Small intestine (tissue), 7 donors: ENCODE measurements around the gene KRTAP10-4. TPM values are rescaled to one million over a fixed set of nuclear protein-coding genes. Genes with fewer than 3 reads are reported as not detected.
"Not testable (repeated sequence)": the region's sequence is repeated elsewhere in the genome, so short reads cannot be mapped to it uniquely, and the experiment has no call there.

Source experiments
- DNase-seq, 2 donors: peaks; one replicate each; pipeline versions ENCODE4 v3.0.0 to v3.0.0-alpha.2; 2013
- FAIRE-seq: peaks from 2 replicates; lab custom pipeline; 2012; peaks lifted over from hg19 to GRCh38; lab: Jason Lieb, UNC
- H3K27ac ChIP-seq, 3 donors: one replicate each; pipeline ENCODE4 v1.5.1; 2013; ENCODE audit warnings: low read length in 2 of 3, mild to moderate bottlenecking in 2 of 3, control low read depth in 1 of 3, inconsistent platforms in 1 of 3, low read depth in 1 of 3, moderate library complexity in 1 of 3
- H3K27me3 ChIP-seq, 3 donors: one replicate each; pipeline ENCODE4 v1.6.1; 2013; ENCODE audit warnings: low read length in 3 of 3, inconsistent platforms in 1 of 3; ENCODE audit not compliant: control insufficient read depth in 3 of 3, insufficient read depth in 3 of 3
- H3K36me3 ChIP-seq, 3 donors: one replicate each; pipeline ENCODE4 v1.6.1; 2013; ENCODE audit warnings: low read length in 3 of 3, inconsistent platforms in 1 of 3, low read depth in 1 of 3, mild to moderate bottlenecking in 1 of 3, moderate library complexity in 1 of 3; ENCODE audit not compliant: control insufficient read depth in 3 of 3, insufficient read depth in 2 of 3
- H3K4me1 ChIP-seq, 3 donors: one replicate each; pipeline ENCODE4 v1.6.1; 2013; ENCODE audit warnings: low read length in 2 of 3, inconsistent platforms in 1 of 3, low read depth in 1 of 3, mild to moderate bottlenecking in 1 of 3, moderate library complexity in 1 of 3; ENCODE audit not compliant: control insufficient read depth in 3 of 3, insufficient read depth in 2 of 3
- H3K4me3 ChIP-seq, 3 donors: one replicate each; pipeline ENCODE4 v1.5.1; 2013; ENCODE audit warnings: low read length in 3 of 3, control low read depth in 1 of 3, inconsistent platforms in 1 of 3, low read depth in 1 of 3, mild to moderate bottlenecking in 1 of 3, moderate library complexity in 1 of 3
- H3K9me3 ChIP-seq, 2 donors: one replicate each; pipeline ENCODE4 v1.6.1; 2013; ENCODE audit warnings: low read depth in 1 of 2, low read length in 1 of 2; ENCODE audit not compliant: control insufficient read depth in 2 of 2, insufficient read depth in 1 of 2
- WGBS, 3 donors: extraction: QIAGEN DNeasy Blood & Tissue Kit; methylation state at CpG; one replicate each; pipeline ENCODE4 v1.1.7; 2013; 5-methylcytosine and 5-hydroxymethylcytosine counted together
- polyA plus RNA-seq, 4 donors: library from polyadenylated mRNA; stranded (reverse) in 3 of 4; unstranded in 1 of 4; fragments of 200-250 nt in 3 of 4; fragments of 120-200 nt in 1 of 4; gene quantifications; one replicate each; pipeline versions ENCODE4 v1.2.1 to v1.2.3, GENCODE V29; 2013
- donor health status: healthy with polysubstance abuse.
- donor health status: control.
- donor health status: control.
- donor health status: Bipolar disorder and iron deficiency.
- donor health status: healthy.

KRTAP10-4 gene
- polyA plus RNA-seq, 4 donors = not detected

- Histone ChIP-seq H3K27ac (no peak overlapping the region), H3K4me1 (no peaks in the 10 kb centered on the region), H3K4me3 (no peak overlapping the region), H3K27me3 (peaks cover 0 to 2% (median 0%) of the 10 kb centered on the region in 3 donors), H3K9me3 (peaks cover 0 to 3% of the 10 kb centered on the region in 2 donors), H3K36me3 (no peaks in the 10 kb centered on the region)
- FAIRE-seq = no peak
- WGBS, 3 donors = 50 to 62% (median 55%) methylated on average over 9 to 10 of the region's 10 CpGs
- DNase-seq = no peak
These were observed 22.7 kb upstream of the KRTAP10-4 start for GRCh38 chr21:44550807-44551206.

GRCh38 chr21:44551340-44551961 lies 22.1 kb upstream of the KRTAP10-4 start, which contains the start of gene KRTAP10-2:
Gene KRTAP10-2, minus strand, starts transcription at chr21:44551505. Its CDS starts 47 bp downstream, at chr21:44551458.
- Histone ChIP-seq H3K27me3 (peaks cover 0 to 2% (median 0%) of the 10 kb centered on the region in 3 donors), H3K9me3 (peaks cover 0 to 3% of the 10 kb centered on the region in 2 donors), H3K4me1 (no peaks in the 10 kb centered on the region), H3K36me3 (no peaks in the 10 kb centered on the region), H3K4me3 (no peak within 1 kb of the TSS), H3K27ac (no peak within 1 kb of the TSS)
- WGBS, 3 donors = 44 to 62% (median 48%) methylated on average over 17 of the region's 17 CpGs
- FAIRE-seq (no peak), DNase-seq (no peak)

- Histone ChIP-seq H3K27ac (no peak overlapping the region), H3K27me3 (peaks cover 0 to 2% (median 1%) of the 10 kb centered on the region in 3 donors), H3K9me3 (peaks cover 0 to 3% of the 10 kb centered on the region in 2 donors), H3K4me1 (no peaks in the 10 kb centered on the region), H3K36me3 (no peaks in the 10 kb centered on the region), H3K4me3 (no peak overlapping the region)
- FAIRE-seq = no peak
- 90 to 97% (median 95%) methylated on average over 6 of the region's 6 CpGs for WGBS, 3 donors
- no peak for DNase-seq
These were observed 21.4 kb upstream of the KRTAP10-4 start for GRCh38 chr21:44552136-44552535.

GRCh38 chr21:44552681-44553080 lies 20.8 kb upstream of the KRTAP10-4 start:
- DNase-seq = no peak
- no peaks in the 10 kb centered on the region for H3K36me3 ChIP-seq
- WGBS, 3 donors = 71 to 74% (median 74%) methylated on average over 13 of the region's 13 CpGs
- H3K27ac ChIP-seq = no peak overlapping the region
- FAIRE-seq = no peak
- peaks cover 0 to under 1% of the 10 kb centered on the region in 2 donors for H3K9me3 ChIP-seq
- H3K4me3 ChIP-seq = no peak overlapping the region
- no peaks in the 10 kb centered on the region for H3K4me1 ChIP-seq
- H3K27me3 ChIP-seq = peaks cover 0 to 5% (median 2%) of the 10 kb centered on the region in 3 donors

- peaks cover 0 to 3% (median 2%) of the 10 kb centered on the region in 3 donors for H3K27me3 ChIP-seq
- no peak overlapping the region for H3K4me3 ChIP-seq
- WGBS, 3 donors = 77 to 85% (median 82%) methylated on average over 13 of the region's 13 CpGs
- H3K27ac ChIP-seq = no peak overlapping the region
- H3K4me1 ChIP-seq = no peaks in the 10 kb centered on the region
- DNase-seq (no peak), FAIRE-seq (no peak)
- H3K36me3 ChIP-seq = no peaks in the 10 kb centered on the region
- H3K9me3 ChIP-seq = no peaks in the 10 kb centered on the region
These were observed 18.2 kb upstream of the KRTAP10-4 start for GRCh38 chr21:44555200-44555875.

GRCh38 chr21:44556879-44557278 lies 16.6 kb upstream of the KRTAP10-4 start:
- DNase-seq = no peak
- no peaks in the 10 kb centered on the region for H3K4me1 ChIP-seq
- no peak for FAIRE-seq
- H3K4me3 ChIP-seq = no peak overlapping the region
- no peaks in the 10 kb centered on the region for H3K9me3 ChIP-seq
- peaks cover 0 to 3% (median 2%) of the 10 kb centered on the region in 3 donors for H3K27me3 ChIP-seq
- H3K27ac ChIP-seq = no peak overlapping the region
- no peaks in the 10 kb centered on the region for H3K36me3 ChIP-seq
- WGBS, 3 donors = 55 to 69% (median 57%) methylated on average over 9 of the region's 9 CpGs

GRCh38 chr21:44557491-44558328 lies 15.8 kb upstream of the KRTAP10-4 start:
- Histone ChIP-seq H3K36me3 (no peaks in the 10 kb centered on the region), H3K9me3 (no peaks in the 10 kb centered on the region), H3K4me1 (no peaks in the 10 kb centered on the region), H3K27ac (no peak overlapping the region), H3K4me3 (no peak overlapping the region), H3K27me3 (peaks cover 0 to 3% (median 2%) of the 10 kb centered on the region in 3 donors)
- WGBS, 3 donors = 36 to 48% (median 41%) methylated on average over 30 of the region's 30 CpGs
- DNase-seq (no peak), FAIRE-seq (no peak)

- not testable (repeated sequence) for H3K27me3 ChIP-seq, H3K27ac ChIP-seq, DNase-seq, H3K4me3 ChIP-seq, H3K9me3 ChIP-seq, FAIRE-seq, H3K4me1 ChIP-seq, H3K36me3 ChIP-seq
- WGBS, 3 donors = 69 to 82% (median 70%) methylated on average over 6 to 10 of the region's 10 CpGs
These were observed 15.2 kb upstream of the KRTAP10-4 start for GRCh38 chr21:44558329-44558675.
